ENCODE data around the gene LRPAP1. TPM values are rescaled to one million over a fixed set of nuclear protein-coding genes. Genes with fewer than 3 reads are reported as not detected.

Gene LRPAP1
- total RNA-seq, 6 experiments from 2014 or later: 130 to 175 (median 161) TPM

DNA sequence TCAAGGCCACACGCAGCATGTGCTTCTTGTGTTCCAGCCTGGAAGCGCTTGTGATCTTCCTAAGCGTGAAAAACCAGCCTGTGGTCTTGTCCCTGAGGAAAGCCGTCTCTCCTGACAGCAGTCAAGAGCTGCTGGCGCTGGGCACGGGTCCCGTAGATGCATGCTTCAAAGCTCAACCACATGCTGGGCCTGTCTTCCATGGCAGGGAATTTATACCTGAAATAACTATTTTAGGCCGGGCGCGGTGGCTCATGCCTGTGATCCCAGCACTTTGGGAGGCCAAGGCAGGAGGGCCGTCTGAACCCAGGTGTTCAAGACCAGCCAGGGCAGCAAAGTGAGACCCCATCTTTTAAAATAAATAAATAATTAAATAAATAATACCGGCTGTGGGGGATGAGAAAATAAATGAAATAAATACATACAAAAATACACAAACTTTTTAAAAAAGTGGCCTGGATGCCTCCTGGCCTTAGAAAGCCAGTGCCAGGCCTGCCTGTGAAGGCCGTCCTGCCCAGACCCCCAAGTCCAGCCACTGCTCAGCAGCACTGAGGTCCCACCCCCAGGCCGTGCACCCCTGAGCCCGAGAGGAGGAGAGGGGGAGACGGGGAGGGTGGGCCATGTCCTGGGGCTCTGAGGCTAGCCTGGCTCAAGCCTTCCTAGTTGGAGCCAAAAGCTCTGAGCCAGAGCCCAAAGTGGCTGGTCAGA, 10.4 kb downstream of the LRPAP1 start:
- no peaks in the 10 kb centered on the region; the same call in 1 of the 2 replicates for H3K36me3 Mint-ChIP-seq (ENCODE audit: low read depth)
- no peaks in the 10 kb centered on the region for H3K4me1 Mint-ChIP-seq (ENCODE audit: low read depth)
- no peaks in the 10 kb centered on the region for H3K9me3 Mint-ChIP-seq
- no peak overlapping the region for H3K4me3 Mint-ChIP-seq
- TF ChIP-seq, protein P1, sequence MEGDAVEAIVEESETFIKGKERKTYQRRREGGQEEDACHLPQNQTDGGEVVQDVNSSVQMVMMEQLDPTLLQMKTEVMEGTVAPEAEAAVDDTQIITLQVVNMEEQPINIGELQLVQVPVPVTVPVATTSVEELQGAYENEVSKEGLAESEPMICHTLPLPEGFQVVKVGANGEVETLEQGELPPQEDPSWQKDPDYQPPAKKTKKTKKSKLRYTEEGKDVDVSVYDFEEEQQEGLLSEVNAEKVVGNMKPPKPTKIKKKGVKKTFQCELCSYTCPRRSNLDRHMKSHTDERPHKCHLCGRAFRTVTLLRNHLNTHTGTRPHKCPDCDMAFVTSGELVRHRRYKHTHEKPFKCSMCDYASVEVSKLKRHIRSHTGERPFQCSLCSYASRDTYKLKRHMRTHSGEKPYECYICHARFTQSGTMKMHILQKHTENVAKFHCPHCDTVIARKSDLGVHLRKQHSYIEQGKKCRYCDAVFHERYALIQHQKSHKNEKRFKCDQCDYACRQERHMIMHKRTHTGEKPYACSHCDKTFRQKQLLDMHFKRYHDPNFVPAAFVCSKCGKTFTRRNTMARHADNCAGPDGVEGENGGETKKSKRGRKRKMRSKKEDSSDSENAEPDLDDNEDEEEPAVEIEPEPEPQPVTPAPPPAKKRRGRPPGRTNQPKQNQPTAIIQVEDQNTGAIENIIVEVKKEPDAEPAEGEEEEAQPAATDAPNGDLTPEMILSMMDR (IDR thresholded peaks at IDR 0.05): no peak
- DNase-seq: no peak
- no peak overlapping the region for H3K27ac Mint-ChIP-seq
- H3K27me3 Mint-ChIP-seq (ENCODE audit: insufficient read depth): no peaks in the 10 kb centered on the region

- Mint-ChIP-seq H3K27me3 (ENCODE audit: insufficient read depth) (no peaks in the 10 kb centered on the region), H3K4me3 (no peak overlapping the region), H3K36me3 (ENCODE audit: low read depth) (no peaks in the 10 kb centered on the region; the same call in 1 of the 2 replicates), H3K9me3 (no peaks in the 10 kb centered on the region), H3K4me1 (ENCODE audit: low read depth) (no peaks in the 10 kb centered on the region), H3K27ac (no peak overlapping the region)
- TF ChIP-seq, protein P1 (IDR thresholded peaks at IDR 0.05): no peak
- no peak for DNase-seq
Observed at GRCh38 chr4:3520796-3521600, 11.2 kb downstream of the LRPAP1 start.

- Mint-ChIP-seq H3K27ac (no peak overlapping the region), H3K9me3 (no peaks in the 10 kb centered on the region), H3K36me3 (ENCODE audit: low read depth) (no peaks in the 10 kb centered on the region; the same call in 1 of the 2 replicates), H3K4me1 (ENCODE audit: low read depth) (no peaks in the 10 kb centered on the region), H3K27me3 (ENCODE audit: insufficient read depth) (no peaks in the 10 kb centered on the region), H3K4me3 (no peak overlapping the region)
- no peak for DNase-seq
- TF ChIP-seq, protein P1 (IDR thresholded peaks at IDR 0.05): no peak
Observed at GRCh38 chr4:3520276-3520675, 11.9 kb downstream of the LRPAP1 start.

DNA sequence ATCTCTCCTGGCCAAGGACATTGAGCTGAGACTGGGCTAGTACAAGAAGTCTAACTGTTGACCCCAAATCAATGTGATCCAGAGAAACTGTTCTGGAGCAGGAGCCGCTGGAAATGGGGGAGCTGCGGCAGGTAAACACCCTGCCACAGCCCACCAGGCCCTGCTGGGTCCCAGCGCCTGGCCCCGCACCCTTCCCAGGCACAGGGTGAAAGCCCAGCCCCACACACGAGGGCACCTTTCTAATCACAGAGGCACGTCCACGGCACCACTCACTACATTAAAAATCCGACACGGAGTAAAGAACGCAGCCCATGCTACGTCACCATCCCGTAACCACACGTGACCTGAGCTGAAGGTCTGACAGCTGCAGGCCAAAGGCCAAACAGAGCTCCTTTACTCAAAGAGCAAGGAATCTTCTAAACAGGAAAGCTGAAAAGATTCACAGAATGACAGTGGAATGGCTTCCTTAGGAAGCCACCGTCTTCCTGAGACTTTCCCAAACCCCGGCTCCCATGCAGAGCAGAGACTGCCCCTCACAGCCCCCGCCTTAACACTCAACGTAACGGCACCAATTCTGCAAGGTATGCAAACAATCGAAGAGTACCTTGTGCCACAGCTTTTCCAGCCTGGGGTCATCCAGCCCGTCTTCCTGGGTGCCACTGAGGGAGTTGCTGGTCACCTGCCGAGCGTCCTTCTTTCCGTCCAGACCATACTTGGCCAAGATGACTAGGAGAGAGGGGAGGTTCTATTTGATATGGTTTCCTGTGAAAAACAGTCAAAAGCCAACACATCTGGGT, 12.6 kb downstream of the LRPAP1 start:
- no peak overlapping the region for H3K4me3 Mint-ChIP-seq
- no peaks in the 10 kb centered on the region; the same call in 1 of the 2 replicates for H3K36me3 Mint-ChIP-seq (ENCODE audit: low read depth)
- H3K27ac Mint-ChIP-seq: no peak overlapping the region
- no peaks in the 10 kb centered on the region for H3K9me3 Mint-ChIP-seq
- H3K4me1 Mint-ChIP-seq (ENCODE audit: low read depth): no peaks in the 10 kb centered on the region
- no peak for DNase-seq
- TF ChIP-seq, protein P1 (IDR thresholded peaks at IDR 0.05): no peak
- H3K27me3 Mint-ChIP-seq (ENCODE audit: insufficient read depth): no peaks in the 10 kb centered on the region

GRCh38 chr4:3518941-3519340, 13.3 kb downstream of the LRPAP1 start:
- Mint-ChIP-seq H3K27me3 (ENCODE audit: insufficient read depth) (no peaks in the 10 kb centered on the region), H3K4me1 (ENCODE audit: low read depth) (no peaks in the 10 kb centered on the region), H3K9me3 (no peaks in the 10 kb centered on the region), H3K4me3 (no peak overlapping the region), H3K27ac (no peak overlapping the region), H3K36me3 (ENCODE audit: low read depth) (peaks cover 3% of the 10 kb centered on the region; the same call in 1 of the 2 replicates)
- TF ChIP-seq, protein P1 (IDR thresholded peaks at IDR 0.05): no peak
- DNase-seq: no peak

All from HFFc6 (cell line).